Breast epithelium (tissue), 4 donors: ENCODE results near the gene ALX4. TPM values are rescaled to one million over a fixed set of nuclear protein-coding genes. Genes with fewer than 3 reads are reported as not detected.

Experiments used
- DNase-seq, 2 donors: peaks; one replicate each; pipeline ENCODE4 v3.0.0-alpha.2; 2019; ENCODE audit warnings: low spot score in 2 of 2
- H3K27ac ChIP-seq, 2 donors: fragments of 200-600 bp; sonication (generic) in 1 of 2; one replicate each; pipeline ENCODE4 v1.5.1; 2016 to 2019; ENCODE audit warnings: mild to moderate bottlenecking in 1 of 2
- H3K27me3 ChIP-seq, 2 donors: fragments of 200-600 bp; sonication (generic) in 1 of 2; one replicate each; pipeline versions ENCODE4 v1.5.1 to v1.6.0; 2017 to 2019; ENCODE audit warnings: control low read depth in 1 of 2, mild to moderate bottlenecking in 1 of 2
- H3K36me3 ChIP-seq: fragments of 200-600 bp; one replicate; pipeline ENCODE4 v1.5.1; 2019
- H3K4me1 ChIP-seq, 2 donors: fragments of 200-600 bp; sonication (generic); one replicate each; pipeline ENCODE4 v1.5.1; 2016 to 2019; ENCODE audit warnings: control low read depth in 1 of 2
- H3K4me3 ChIP-seq, 3 donors: fragments of 200-600 bp; sonication (generic); 1 replicate in 2 of 3; 2 replicates in 1 of 3; pipeline ENCODE4 v1.5.1; 2016 to 2019; ENCODE audit warnings: mild to moderate bottlenecking in 3 of 3, moderate library complexity in 2 of 3
- H3K9me3 ChIP-seq, 2 donors: fragments of 200-600 bp; sonication (generic) in 1 of 2; one replicate each; pipeline ENCODE4 v1.5.1; 2016 to 2019; ENCODE audit warnings: control low read depth in 1 of 2
- POLR2A ChIP-seq: fragments of 450-650 bp; IDR thresholded peaks from one replicate; pipeline ENCODE4 v1.6.1; 2016; ENCODE audit warnings: antibody characterized with exemption, mild to moderate bottlenecking, moderate library complexity
- POLR2AphosphoS5 ChIP-seq, 3 donors: sonication (generic); formaldehyde crosslinking; IDR thresholded peaks; one replicate each; pipeline ENCODE4 v1.6.1; 2017; ENCODE audit warnings: antibody characterized with exemption in 3 of 3
- intact Hi-C: fragments of 100-400 bp; cut with DNase I; formaldehyde crosslinking; loops from one replicate; pipeline ENCODE4 v1.15.1; 2023; ENCODE audit warnings: low total_unique reads
- total RNA-seq, 3 donors: library from RNA; depleted of rRNA; stranded (reverse); fragments of >200 nt; gene quantifications; one replicate each; pipeline ENCODE4 v1.1.0, GENCODE V29; 2016
- TF ChIP-seq, protein P1 (sequence below), 3 donors: fragments of 450-650 bp; IDR thresholded peaks; one replicate each; pipeline ENCODE4 v1.5.1; 2016 to 2017; ENCODE audit warnings: antibody characterized with exemption in 3 of 3, mild to moderate bottlenecking in 3 of 3, moderate library complexity in 3 of 3

Gene ALX4
- total RNA-seq, 3 donors from 2014 or later, result under 0.01 to 5.2 (median 1.9) TPM

DNA sequence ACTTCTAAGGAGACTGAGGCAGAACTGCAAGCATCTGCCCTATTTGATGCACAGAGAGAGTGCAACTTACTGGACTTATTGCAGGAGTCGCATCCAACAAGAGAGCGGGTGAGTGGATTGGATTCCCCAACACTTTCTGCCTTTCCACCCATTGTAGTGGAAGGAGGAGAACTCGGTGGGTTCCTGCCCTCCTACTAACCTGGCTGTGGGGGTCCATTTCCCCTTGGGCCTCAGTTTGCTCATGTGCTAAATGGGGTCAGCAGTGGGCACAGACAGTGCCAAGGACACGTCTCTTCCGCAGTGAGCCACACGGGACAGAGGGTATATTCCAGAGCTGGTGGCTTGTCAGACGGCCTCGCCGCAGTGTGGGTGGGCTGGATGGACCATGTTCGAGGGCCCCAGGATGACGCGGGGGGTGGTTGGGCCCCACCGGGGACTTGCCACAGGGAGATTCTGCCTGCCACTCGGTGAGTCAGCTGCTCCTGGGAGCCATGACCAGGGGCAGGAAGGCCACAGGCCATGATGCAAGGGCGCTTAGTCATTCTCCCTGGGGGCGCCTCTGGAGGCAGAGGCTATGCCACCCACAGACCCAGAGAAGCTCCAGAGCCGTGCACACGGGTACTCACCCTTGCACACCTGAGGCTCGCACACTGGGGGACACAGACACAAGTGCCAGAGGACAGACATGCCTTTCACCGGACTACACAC lies 8.2 kb downstream of the ALX4 start:
- Histone ChIP-seq H3K4me1 (peaks cover 0 to 3% of the 10 kb centered on the region in 2 donors), H3K4me3 (peak overlapping the region in 1 of 3 donors; percentile 65), H3K27me3 (peaks cover 0 to 43% of the 10 kb centered on the region in 2 donors), H3K36me3 (no peaks in the 10 kb centered on the region), H3K27ac (peak overlapping the region; percentile 58 to 87), H3K9me3 (no peaks in the 10 kb centered on the region)
- TF ChIP-seq, protein P1, sequence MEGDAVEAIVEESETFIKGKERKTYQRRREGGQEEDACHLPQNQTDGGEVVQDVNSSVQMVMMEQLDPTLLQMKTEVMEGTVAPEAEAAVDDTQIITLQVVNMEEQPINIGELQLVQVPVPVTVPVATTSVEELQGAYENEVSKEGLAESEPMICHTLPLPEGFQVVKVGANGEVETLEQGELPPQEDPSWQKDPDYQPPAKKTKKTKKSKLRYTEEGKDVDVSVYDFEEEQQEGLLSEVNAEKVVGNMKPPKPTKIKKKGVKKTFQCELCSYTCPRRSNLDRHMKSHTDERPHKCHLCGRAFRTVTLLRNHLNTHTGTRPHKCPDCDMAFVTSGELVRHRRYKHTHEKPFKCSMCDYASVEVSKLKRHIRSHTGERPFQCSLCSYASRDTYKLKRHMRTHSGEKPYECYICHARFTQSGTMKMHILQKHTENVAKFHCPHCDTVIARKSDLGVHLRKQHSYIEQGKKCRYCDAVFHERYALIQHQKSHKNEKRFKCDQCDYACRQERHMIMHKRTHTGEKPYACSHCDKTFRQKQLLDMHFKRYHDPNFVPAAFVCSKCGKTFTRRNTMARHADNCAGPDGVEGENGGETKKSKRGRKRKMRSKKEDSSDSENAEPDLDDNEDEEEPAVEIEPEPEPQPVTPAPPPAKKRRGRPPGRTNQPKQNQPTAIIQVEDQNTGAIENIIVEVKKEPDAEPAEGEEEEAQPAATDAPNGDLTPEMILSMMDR (IDR thresholded peaks at IDR 0.05), result no peak
- TF ChIP-seq POLR2AphosphoS5 (IDR thresholded peaks at IDR 0.05), result peak in 1 of 3 donors; percentile 68
- intact Hi-C loops, result no loop called here
- DNase-seq, result no peak

DNA sequence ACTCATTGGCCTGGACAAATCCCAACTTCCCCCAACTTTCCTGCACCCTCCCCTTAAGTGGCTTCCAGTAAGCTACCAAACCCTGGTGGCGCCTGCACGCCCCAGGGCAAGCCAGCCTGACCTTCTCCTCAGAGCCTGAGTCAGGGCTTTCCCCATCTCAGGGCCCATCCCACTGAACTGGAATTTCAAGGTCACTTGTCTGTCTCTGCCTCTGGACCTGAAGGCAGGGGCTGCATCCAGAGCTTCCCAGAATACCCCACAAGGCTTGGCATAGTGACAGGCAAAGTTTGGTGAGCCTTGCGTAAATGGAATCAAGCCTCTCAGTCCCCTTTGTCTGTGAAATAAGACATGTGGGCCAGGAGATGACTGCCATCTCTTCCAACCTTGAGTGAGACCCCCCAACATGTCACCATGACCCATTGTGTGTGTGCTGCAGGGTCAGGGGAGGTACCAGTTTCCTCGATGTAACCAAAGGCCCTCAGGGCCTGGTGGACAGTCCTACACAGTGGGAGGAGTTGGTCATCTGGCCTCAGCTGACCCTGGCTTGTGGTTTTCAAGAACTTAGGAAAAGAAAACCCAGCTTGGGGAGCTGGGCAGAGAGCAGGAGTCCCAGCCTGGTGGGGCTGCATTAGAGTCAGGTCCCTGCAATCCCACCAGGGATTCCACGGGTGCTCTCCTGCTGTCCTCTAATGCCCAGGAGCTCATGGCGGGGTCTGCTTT lies 8.9 kb downstream of the ALX4 start:
- intact Hi-C loops, result no loop called here

DNA sequence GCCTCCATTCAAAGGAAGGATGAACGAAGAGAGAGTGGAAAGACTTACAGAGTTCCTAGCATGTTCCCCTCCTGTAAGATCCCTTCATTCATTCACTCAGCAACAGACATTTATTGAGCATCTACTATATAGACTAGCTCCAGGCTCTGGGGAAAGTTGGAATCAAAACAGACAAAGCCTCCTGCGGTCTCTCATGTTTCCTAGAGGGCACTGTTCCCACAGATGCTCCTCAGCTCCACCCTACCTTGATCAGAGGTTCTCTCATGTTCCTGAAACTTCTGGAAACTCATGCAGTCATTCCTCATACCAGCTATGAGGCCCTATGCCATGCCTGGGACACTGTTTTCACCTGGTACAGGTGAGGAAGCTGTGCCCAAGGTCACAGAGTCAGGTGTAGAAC lies 11.1 kb downstream of the ALX4 start:
- no peak for DNase-seq
- Histone ChIP-seq H3K4me1 (peaks cover 0 to 3% of the 10 kb centered on the region in 2 donors), H3K27me3 (peaks cover 0 to 20% of the 10 kb centered on the region in 2 donors), H3K9me3 (no peaks in the 10 kb centered on the region), H3K4me3 (no peak overlapping the region), H3K36me3 (no peaks in the 10 kb centered on the region), H3K27ac (no peak overlapping the region)
- intact Hi-C loops, result no loop called here
- TF ChIP-seq POLR2AphosphoS5 (IDR thresholded peaks at IDR 0.05), result no peak

More for the DNA sequence above, 8.9 kb downstream of the ALX4 start:
- TF ChIP-seq, protein P1 (IDR thresholded peaks at IDR 0.05), result no peak
- TF ChIP-seq POLR2AphosphoS5 (IDR thresholded peaks at IDR 0.05) (no peak), POLR2A (no peak)
- no peak for DNase-seq
- Histone ChIP-seq H3K4me3 (peak overlapping the region in 1 of 3 donors; percentile 65), H3K36me3 (no peaks in the 10 kb centered on the region), H3K4me1 (peaks cover 0 to 3% of the 10 kb centered on the region in 2 donors), H3K9me3 (no peaks in the 10 kb centered on the region), H3K27ac (peak overlapping the region in 1 of 2 donors; percentile 87), H3K27me3 (peaks cover 0 to 36% of the 10 kb centered on the region in 2 donors)

DNA sequence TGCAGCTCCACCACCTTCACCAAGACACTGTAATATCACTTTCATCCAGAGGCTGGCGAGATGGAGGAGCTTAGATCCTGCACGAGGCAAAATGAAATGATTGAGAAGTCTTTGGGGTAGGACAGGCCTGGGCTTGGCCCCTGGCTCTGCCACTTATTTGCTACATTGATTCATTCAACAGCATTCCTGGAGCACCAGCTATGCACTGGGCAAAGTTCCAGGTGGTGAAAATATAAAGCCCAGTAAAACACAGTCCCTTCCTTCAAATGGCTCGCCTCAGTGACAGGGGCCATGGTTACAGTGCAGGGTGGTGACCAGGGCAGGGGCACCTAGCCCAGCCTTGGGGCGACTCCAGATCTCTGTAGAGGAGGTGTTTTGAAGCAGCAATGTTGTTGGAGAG lies 19.7 kb downstream of the ALX4 start:
- H3K36me3 ChIP-seq, result no peaks in the 10 kb centered on the region
- no peak overlapping the region for H3K4me3 ChIP-seq
- no peaks in the 10 kb centered on the region for H3K9me3 ChIP-seq
- DNase-seq, result no peak
- no peaks in the 10 kb centered on the region for H3K27me3 ChIP-seq
- H3K27ac ChIP-seq, result peak overlapping the region in 1 of 2 donors; percentile 30
- intact Hi-C loops, result no loop called here
- TF ChIP-seq, protein P1 (IDR thresholded peaks at IDR 0.05), result no peak
- TF ChIP-seq POLR2AphosphoS5 (IDR thresholded peaks at IDR 0.05) (no peak), POLR2A (no peak)
- no peaks in the 10 kb centered on the region for H3K4me1 ChIP-seq

DNA sequence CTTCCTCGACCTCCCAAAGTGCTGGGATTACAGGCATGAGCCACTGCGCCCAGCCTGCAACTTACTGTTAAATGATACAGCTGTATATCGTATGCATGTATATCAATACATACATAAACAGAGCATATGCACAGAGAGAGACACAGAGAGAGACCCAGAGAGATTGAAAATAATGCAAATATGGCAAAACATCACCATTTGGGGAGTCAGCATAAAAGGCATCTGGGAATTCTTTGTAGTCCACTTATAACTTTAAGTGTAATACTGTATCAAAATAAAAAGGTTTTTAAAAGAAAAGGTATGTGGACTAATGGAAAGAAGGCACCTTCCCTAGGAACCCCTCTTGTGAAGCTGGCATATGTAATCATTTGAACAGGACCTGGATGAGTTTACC lies 21.8 kb downstream of the ALX4 start:
- Histone ChIP-seq H3K27me3 (no peaks in the 10 kb centered on the region), H3K4me1 (no peaks in the 10 kb centered on the region), H3K4me3 (no peak overlapping the region), H3K27ac (peak overlapping the region in 1 of 2 donors; percentile 34), H3K9me3 (no peaks in the 10 kb centered on the region), H3K36me3 (no peaks in the 10 kb centered on the region)
- no peak for DNase-seq
- intact Hi-C loops, result loop anchor here (10.0 kb wide), 1 partner anchor 247 kb away; no protein-coding TSS in a partner anchor
- TF ChIP-seq, protein P1 (IDR thresholded peaks at IDR 0.05), result no peak
- no peak for TF ChIP-seq POLR2AphosphoS5 (IDR thresholded peaks at IDR 0.05)
- no peak for TF ChIP-seq POLR2A
